Breast epithelium (tissue), 4 donors: ENCODE results near the gene RESP18. TPM values are rescaled to one million over a fixed set of nuclear protein-coding genes. Genes with fewer than 3 reads are reported as not detected.

Experiments
- DNase-seq, 2 donors: peaks; one replicate each; pipeline ENCODE4 v3.0.0-alpha.2; 2019; ENCODE audit warnings: low spot score in 2 of 2
- H3K27ac ChIP-seq, 2 donors: fragments of 200-600 bp; sonication (generic) in 1 of 2; one replicate each; pipeline ENCODE4 v1.5.1; 2016 to 2019; ENCODE audit warnings: mild to moderate bottlenecking in 1 of 2
- H3K27me3 ChIP-seq, 2 donors: fragments of 200-600 bp; sonication (generic) in 1 of 2; one replicate each; pipeline versions ENCODE4 v1.5.1 to v1.6.0; 2017 to 2019; ENCODE audit warnings: control low read depth in 1 of 2, mild to moderate bottlenecking in 1 of 2
- H3K36me3 ChIP-seq: fragments of 200-600 bp; one replicate; pipeline ENCODE4 v1.5.1; 2019
- H3K4me1 ChIP-seq, 2 donors: fragments of 200-600 bp; sonication (generic); one replicate each; pipeline ENCODE4 v1.5.1; 2016 to 2019; ENCODE audit warnings: control low read depth in 1 of 2
- H3K4me3 ChIP-seq, 3 donors: fragments of 200-600 bp; sonication (generic); 1 replicate in 2 of 3; 2 replicates in 1 of 3; pipeline ENCODE4 v1.5.1; 2016 to 2019; ENCODE audit warnings: mild to moderate bottlenecking in 3 of 3, moderate library complexity in 2 of 3
- H3K9me3 ChIP-seq, 2 donors: fragments of 200-600 bp; sonication (generic) in 1 of 2; one replicate each; pipeline ENCODE4 v1.5.1; 2016 to 2019; ENCODE audit warnings: control low read depth in 1 of 2
- CTCF ChIP-seq, 3 donors: fragments of 450-650 bp; IDR thresholded peaks; one replicate each; pipeline ENCODE4 v1.5.1; 2016 to 2017; ENCODE audit warnings: antibody characterized with exemption in 3 of 3, mild to moderate bottlenecking in 3 of 3, moderate library complexity in 3 of 3
- POLR2A ChIP-seq: fragments of 450-650 bp; IDR thresholded peaks from one replicate; pipeline ENCODE4 v1.6.1; 2016; ENCODE audit warnings: antibody characterized with exemption, mild to moderate bottlenecking, moderate library complexity
- POLR2AphosphoS5 ChIP-seq, 3 donors: sonication (generic); formaldehyde crosslinking; IDR thresholded peaks; one replicate each; pipeline ENCODE4 v1.6.1; 2017; ENCODE audit warnings: antibody characterized with exemption in 3 of 3
- intact Hi-C: fragments of 100-400 bp; cut with DNase I; formaldehyde crosslinking; loops from one replicate; pipeline ENCODE4 v1.15.1; 2023; ENCODE audit warnings: low total_unique reads
- total RNA-seq, 3 donors: library from RNA; depleted of rRNA; stranded (reverse); fragments of >200 nt; gene quantifications; one replicate each; pipeline ENCODE4 v1.1.0, GENCODE V29; 2016

RESP18 gene
- total RNA-seq, 3 donors from 2014 or later, result not detected

GRCh38 chr2:219286436-219287115 lies 46.0 kb downstream of the RESP18 start:
- Histone ChIP-seq H3K4me3 (peak overlapping the region in 1 of 3 donors; percentile 11), H3K27me3 (no peaks in the 10 kb centered on the region), H3K9me3 (no peaks in the 10 kb centered on the region), H3K27ac (peak overlapping the region; percentile 61 to 89), H3K4me1 (peaks cover 10 to 13% of the 10 kb centered on the region in 2 donors), H3K36me3 (no peaks in the 10 kb centered on the region)
- TF ChIP-seq POLR2A (no peak), CTCF (IDR thresholded peaks at IDR 0.05) (no peak)
- intact Hi-C loops, result no loop called here
- peak in 1 of 2 donors; percentile 53 for DNase-seq

- intact Hi-C loops, result no loop called here
- no peaks in the 10 kb centered on the region for H3K36me3 ChIP-seq
- peak in 1 of 2 donors; percentile 64 for DNase-seq
- peak overlapping the region; percentile 61 to 89 for H3K27ac ChIP-seq
- no peaks in the 10 kb centered on the region for H3K27me3 ChIP-seq
- H3K4me3 ChIP-seq, result peak overlapping the region in 1 of 3 donors; percentile 47
- no peak for TF ChIP-seq POLR2AphosphoS5 (IDR thresholded peaks at IDR 0.05)
- no peak for TF ChIP-seq CTCF (IDR thresholded peaks at IDR 0.05)
- no peak for TF ChIP-seq POLR2A
- peaks cover 10 to 13% of the 10 kb centered on the region in 2 donors for H3K4me1 ChIP-seq
- H3K9me3 ChIP-seq, result no peaks in the 10 kb centered on the region
Measured at GRCh38 chr2:219285894-219286425, 46.6 kb downstream of the RESP18 start.

- H3K4me3 ChIP-seq, result peak overlapping the region in 1 of 3 donors; percentile 47
- no peaks in the 10 kb centered on the region for H3K27me3 ChIP-seq
- intact Hi-C loops, result no loop called here
- no peaks in the 10 kb centered on the region for H3K36me3 ChIP-seq
- no peak for TF ChIP-seq POLR2AphosphoS5 (IDR thresholded peaks at IDR 0.05)
- no peak for TF ChIP-seq POLR2A
- no peak for TF ChIP-seq CTCF (IDR thresholded peaks at IDR 0.05)
- H3K4me1 ChIP-seq, result peaks cover 10 to 13% of the 10 kb centered on the region in 2 donors
- no peaks in the 10 kb centered on the region for H3K9me3 ChIP-seq
- peak overlapping the region; percentile 61 to 89 for H3K27ac ChIP-seq
- DNase-seq, result no peak
Measured at GRCh38 chr2:219285373-219285735, 47.2 kb downstream of the RESP18 start.

GRCh38 chr2:219284501-219285372 lies 47.8 kb downstream of the RESP18 start:
- Histone ChIP-seq H3K4me1 (peaks cover 14 to 17% of the 10 kb centered on the region in 2 donors), H3K4me3 (no peak overlapping the region), H3K27ac (peak overlapping the region; percentile 61 to 89), H3K9me3 (no peaks in the 10 kb centered on the region), H3K36me3 (no peaks in the 10 kb centered on the region), H3K27me3 (no peaks in the 10 kb centered on the region)
- DNase-seq, result peak in 1 of 2 donors; percentile 56
- TF ChIP-seq CTCF (IDR thresholded peaks at IDR 0.05), result no peak
- TF ChIP-seq POLR2AphosphoS5 (IDR thresholded peaks at IDR 0.05), result no peak
- TF ChIP-seq POLR2A, result no peak
- intact Hi-C loops, result no loop called here
